Left lung (tissue), 10 donors: ENCODE results near the gene SLC7A11. TPM values are rescaled to one million over a fixed set of nuclear protein-coding genes. Genes with fewer than 3 reads are reported as not detected.
A peak's percentile ranks its signal among the peaks of the same experiment; 100 is the strongest.

Source experiments
- ATAC-seq: fragments of 200-7000 bp; cut with Tn5 transposase; one replicate; pipeline ENCODE4 v1.9.1; 2020; ENCODE audit warnings: moderate library complexity
- DNase-seq, 4 donors: peaks; one replicate each; pipeline ENCODE4 v3.0.0-alpha.2; 2013 to 2020
- H3K27ac ChIP-seq, 2 donors: fragments of 200-600 bp; sonication (generic) in 1 of 2; one replicate each; pipeline versions ENCODE4 v1.5.0 to v1.8.0; 2020 to 2021
- H3K27me3 ChIP-seq, 2 donors: fragments of 200-600 bp; sonication (generic) in 1 of 2; one replicate each; pipeline versions ENCODE4 v1.5.0 to v1.8.0; 2020 to 2021
- H3K36me3 ChIP-seq, 2 donors: fragments of 200-600 bp; sonication (generic) in 1 of 2; one replicate each; pipeline versions ENCODE4 v1.5.0 to v1.8.0; 2020 to 2021
- H3K4me1 ChIP-seq, 2 donors: fragments of 200-600 bp; one replicate each; pipeline ENCODE4 v1.8.0; 2021
- H3K4me3 ChIP-seq, 2 donors: fragments of 200-600 bp; sonication (generic) in 1 of 2; one replicate each; pipeline versions ENCODE4 v1.5.0 to v1.8.0; 2020 to 2021; ENCODE audit warnings: mild to moderate bottlenecking in 1 of 2
- H3K9me3 ChIP-seq, 2 donors: fragments of 200-600 bp; sonication (generic) in 1 of 2; one replicate each; pipeline versions ENCODE4 v1.5.0 to v1.8.0; 2020 to 2021
- CTCF ChIP-seq, 2 donors: fragments of 200-600 bp; sonication (generic) in 1 of 2; IDR thresholded peaks; one replicate each; pipeline versions ENCODE4 v1.5.0 to v1.8.0; 2021; ENCODE audit warnings: antibody characterized with exemption in 2 of 2
- intact Hi-C, 2 donors: fragments of 100-400 bp; cut with DNase I; formaldehyde crosslinking; loops; one replicate each; pipeline versions ENCODE4 v1.11.2 to v1.14.2; 2022
- polyA plus RNA-seq, 6 donors: library from polyadenylated mRNA; unstranded; fragments of 120-200 nt; gene quantifications; one replicate each; pipeline ENCODE4 v1.2.1, GENCODE V29; 2013; ENCODE audit not compliant: insufficient read length in 6 of 6
- total RNA-seq, 2 donors: library from RNA; stranded (reverse); fragmentation: NEBNext Ultra II Directional; extraction: Animal tissue kit (Norgen Biotek cat#: 25700); gene quantifications; one replicate each; pipeline ENCODE4 v1.2.1, GENCODE V29; 2021
- donor health status: DM: no; HTN: yes; CAD: no.
- donor health status: DM: no; HTN: no; CAD: no.

The SLC7A11 gene
- total and polyA plus RNA-seq, 8 donors, result 0.61 to 13.2 (median 0.90) TPM

GRCh38 chr4:138249132-138249531 lies 7.0 kb upstream of the SLC7A11 start:
- Histone ChIP-seq H3K27me3 (no peaks in the 10 kb centered on the region), H3K9me3 (no peaks in the 10 kb centered on the region), H3K27ac (no peak overlapping the region), H3K4me3 (no peak overlapping the region), H3K36me3 (no peaks in the 10 kb centered on the region), H3K4me1 (no peaks in the 10 kb centered on the region)
- intact Hi-C loops, result no loop called here
- ATAC-seq (no peak), DNase-seq (no peak)
- TF ChIP-seq CTCF (IDR thresholded peaks at IDR 0.05), result no peak

- no peak overlapping the region for H3K27ac ChIP-seq
- H3K36me3 ChIP-seq, result no peaks in the 10 kb centered on the region
- no peaks in the 10 kb centered on the region for H3K4me1 ChIP-seq
- no peak overlapping the region for H3K4me3 ChIP-seq
- no peak for DNase-seq
- intact Hi-C loops, result no loop called here
- H3K27me3 ChIP-seq, result no peaks in the 10 kb centered on the region
- H3K9me3 ChIP-seq, result no peaks in the 10 kb centered on the region
- no peak for ATAC-seq
- TF ChIP-seq CTCF (IDR thresholded peaks at IDR 0.05), result no peak
Observed at GRCh38 chr4:138248058-138248457, 5.9 kb upstream of the SLC7A11 start.

GRCh38 chr4:138247643-138248042 lies 5.5 kb upstream of the SLC7A11 start:
- intact Hi-C loops, result no loop called here
- Histone ChIP-seq H3K4me1 (peaks cover 0 to 3% of the 10 kb centered on the region in 2 donors), H3K27ac (no peak overlapping the region), H3K36me3 (no peaks in the 10 kb centered on the region), H3K4me3 (no peak overlapping the region), H3K9me3 (no peaks in the 10 kb centered on the region), H3K27me3 (no peaks in the 10 kb centered on the region)
- no peak for TF ChIP-seq CTCF (IDR thresholded peaks at IDR 0.05)
- DNase-seq (no peak), ATAC-seq (no peak)

GRCh38 chr4:138243369-138243768 lies 1.2 kb upstream of the SLC7A11 start:
- no peaks in the 10 kb centered on the region for H3K9me3 ChIP-seq
- no peaks in the 10 kb centered on the region for H3K36me3 ChIP-seq
- no peak for TF ChIP-seq CTCF (IDR thresholded peaks at IDR 0.05)
- H3K4me1 ChIP-seq, result peaks cover 3 to 12% of the 10 kb centered on the region in 2 donors
- ATAC-seq (no peak), DNase-seq (no peak)
- H3K27me3 ChIP-seq, result no peaks in the 10 kb centered on the region
- intact Hi-C loops, result no loop called here
- H3K27ac ChIP-seq, result no peak overlapping the region
- no peak overlapping the region for H3K4me3 ChIP-seq

GRCh38 chr4:138242834-138243156 lies 646 bp upstream of the SLC7A11 start:
- H3K36me3 ChIP-seq, result no peaks in the 10 kb centered on the region
- peaks cover 3 to 12% of the 10 kb centered on the region in 2 donors for H3K4me1 ChIP-seq
- no peaks in the 10 kb centered on the region for H3K9me3 ChIP-seq
- no peaks in the 10 kb centered on the region for H3K27me3 ChIP-seq
- H3K4me3 ChIP-seq, result peak overlapping the region; percentile 8 to 39
- DNase-seq, result no peak
- intact Hi-C loops, result no loop called here
- peak overlapping the region; percentile 66 to 79 for H3K27ac ChIP-seq
- TF ChIP-seq CTCF (IDR thresholded peaks at IDR 0.05), result no peak
- no peak for ATAC-seq
